Loucy (cell line): ENCODE results near the gene ITGB3.

Source experiments
- EZH2phosphoT487 ChIP-seq: fragments of 200-600 bp; IDR thresholded peaks from 2 replicates; pipeline ENCODE4 v1.6.1; 2018; ENCODE audit warnings: antibody characterized with exemption, mild to moderate bottlenecking, moderate library complexity, borderline replicate concordance
- TF ChIP-seq, protein P1 (sequence below): fragments of 200-600 bp; sonication (generic); conservative IDR thresholded peaks from 2 replicates; pipeline ENCODE4 v1.5.1; 2014; ENCODE audit warnings: mild to moderate bottlenecking, antibody characterized with exemption, low read length

DNA sequence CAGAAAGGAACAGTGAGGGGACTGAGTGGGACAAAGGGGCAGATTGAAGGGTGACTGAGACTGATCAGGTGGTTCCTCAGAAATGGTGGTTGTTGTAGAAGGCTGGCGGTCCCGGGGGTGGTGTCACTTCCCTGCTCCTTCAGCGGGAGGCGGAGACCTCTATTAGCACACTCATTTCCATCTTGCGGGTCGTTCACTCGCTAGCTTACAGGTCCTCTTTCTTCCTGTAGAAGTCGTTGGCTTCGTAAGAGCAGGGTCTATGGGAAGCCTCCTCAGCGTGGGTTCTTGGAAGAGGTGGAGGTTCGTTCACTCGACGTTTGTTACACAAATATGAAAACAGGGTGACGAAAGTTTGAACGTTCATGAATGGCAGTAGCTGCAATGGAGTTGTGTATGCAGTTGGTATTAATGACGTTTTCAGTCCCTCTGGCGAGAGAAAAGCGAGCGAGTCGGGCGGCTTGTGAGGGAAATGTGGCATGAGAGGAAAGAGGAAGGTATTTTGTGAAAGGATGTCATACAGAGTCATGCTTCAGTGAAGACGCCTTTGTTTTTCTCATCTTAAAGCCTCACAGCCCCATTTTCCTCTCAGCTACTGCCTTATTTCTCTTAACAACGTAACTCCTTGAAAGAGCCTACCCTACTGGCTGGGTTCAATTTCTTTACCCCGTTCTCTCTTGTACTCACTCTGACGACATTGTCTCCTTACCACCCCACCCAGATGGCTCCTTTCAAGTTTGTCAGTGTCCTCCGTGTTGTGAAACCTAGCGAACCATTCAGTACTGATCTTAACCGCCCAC, 70.8 kb downstream of the ITGB3 start:
- TF ChIP-seq, protein P1, sequence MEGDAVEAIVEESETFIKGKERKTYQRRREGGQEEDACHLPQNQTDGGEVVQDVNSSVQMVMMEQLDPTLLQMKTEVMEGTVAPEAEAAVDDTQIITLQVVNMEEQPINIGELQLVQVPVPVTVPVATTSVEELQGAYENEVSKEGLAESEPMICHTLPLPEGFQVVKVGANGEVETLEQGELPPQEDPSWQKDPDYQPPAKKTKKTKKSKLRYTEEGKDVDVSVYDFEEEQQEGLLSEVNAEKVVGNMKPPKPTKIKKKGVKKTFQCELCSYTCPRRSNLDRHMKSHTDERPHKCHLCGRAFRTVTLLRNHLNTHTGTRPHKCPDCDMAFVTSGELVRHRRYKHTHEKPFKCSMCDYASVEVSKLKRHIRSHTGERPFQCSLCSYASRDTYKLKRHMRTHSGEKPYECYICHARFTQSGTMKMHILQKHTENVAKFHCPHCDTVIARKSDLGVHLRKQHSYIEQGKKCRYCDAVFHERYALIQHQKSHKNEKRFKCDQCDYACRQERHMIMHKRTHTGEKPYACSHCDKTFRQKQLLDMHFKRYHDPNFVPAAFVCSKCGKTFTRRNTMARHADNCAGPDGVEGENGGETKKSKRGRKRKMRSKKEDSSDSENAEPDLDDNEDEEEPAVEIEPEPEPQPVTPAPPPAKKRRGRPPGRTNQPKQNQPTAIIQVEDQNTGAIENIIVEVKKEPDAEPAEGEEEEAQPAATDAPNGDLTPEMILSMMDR = no peak
- TF ChIP-seq EZH2phosphoT487 = no peak
